Erythroblast (primary cell): ENCODE data around the gene C10orf120.

ENCODE experiments used
- DNase-seq, 2 experiments: peaks; one replicate each; lab custom pipeline; 2025; lab: John Stamatoyannopoulos, UW
- GATA1 ChIP-seq: IDR thresholded peaks from 2 replicates; pipeline ENCODE4 v1.6.1; 2011; ENCODE audit warnings: low read depth, mild to moderate bottlenecking, control low read depth, low read length, moderate library complexity
- POLR2A ChIP-seq: IDR thresholded peaks from 2 replicates; pipeline ENCODE4 v1.6.1; 2011; ENCODE audit warnings: mild to moderate bottlenecking, low read length

C10orf120 gene

GRCh38 chr10:122689146-122689820, 10.4 kb downstream of the C10orf120 start:
- TF ChIP-seq POLR2A (no peak), GATA1 (no peak)
- DNase-seq = no peak

- TF ChIP-seq POLR2A = no peak
- no peak for TF ChIP-seq GATA1
- DNase-seq = no peak
Observed at GRCh38 chr10:122688293-122688989, 11.2 kb downstream of the C10orf120 start.

- TF ChIP-seq POLR2A (no peak), GATA1 (no peak)
- no peak for DNase-seq
Observed at GRCh38 chr10:122682522-122682921, 17.1 kb downstream of the C10orf120 start.

GRCh38 chr10:122678266-122678665, 21.4 kb downstream of the C10orf120 start:
- no peak for TF ChIP-seq GATA1
- no peak for TF ChIP-seq POLR2A
- no peak for DNase-seq

GRCh38 chr10:122675278-122675677, 24.4 kb downstream of the C10orf120 start:
- TF ChIP-seq POLR2A (no peak), GATA1 (no peak)
- no peak for DNase-seq

- DNase-seq = no peak
- TF ChIP-seq POLR2A = no peak
- TF ChIP-seq GATA1 = no peak
Observed at GRCh38 chr10:122674781-122675180, 24.9 kb downstream of the C10orf120 start.

- no peak for TF ChIP-seq POLR2A
- no peak for TF ChIP-seq GATA1
- DNase-seq = no peak
Observed at GRCh38 chr10:122673731-122674130, 25.9 kb downstream of the C10orf120 start.

GRCh38 chr10:122673269-122673668, 26.4 kb downstream of the C10orf120 start:
- DNase-seq = no peak
- TF ChIP-seq GATA1 (no peak), POLR2A (no peak)

- no peak for TF ChIP-seq POLR2A
- no peak for TF ChIP-seq GATA1
- DNase-seq = no peak
Observed at GRCh38 chr10:122672655-122673054, 27.0 kb downstream of the C10orf120 start.

- DNase-seq = peak in 1 of 2 experiments; percentile 1
- TF ChIP-seq POLR2A = no peak
- TF ChIP-seq GATA1 = no peak
Observed at GRCh38 chr10:122671355-122671754, 28.3 kb downstream of the C10orf120 start.

GRCh38 chr10:122669842-122670241, 29.8 kb downstream of the C10orf120 start:
- TF ChIP-seq GATA1 (no peak), POLR2A (no peak)
- peak in 1 of 2 experiments; percentile 1 for DNase-seq

- DNase-seq = no peak
- TF ChIP-seq GATA1 (no peak), POLR2A (no peak)
Observed at GRCh38 chr10:122669045-122669444, 30.6 kb downstream of the C10orf120 start.

- TF ChIP-seq POLR2A (no peak), GATA1 (no peak)
- peak; percentile 44 to 78 for DNase-seq
Observed at GRCh38 chr10:122665946-122666345, 33.7 kb downstream of the C10orf120 start.

GRCh38 chr10:122665329-122665860, 34.3 kb downstream of the C10orf120 start:
- TF ChIP-seq GATA1 (no peak), POLR2A (no peak)
- no peak for DNase-seq

- TF ChIP-seq GATA1 (no peak), POLR2A (no peak)
- no peak for DNase-seq
Observed at GRCh38 chr10:122664501-122664900, 35.1 kb downstream of the C10orf120 start.
